Activated CD8-positive, alpha-beta memory T cell treated with anti-CD3 and anti-CD28 coated beads for 1 hour (primary cell): ENCODE results near the gene IL19.
"Not testable (repeated sequence)": the region's sequence is repeated elsewhere in the genome, so short reads cannot be mapped to it uniquely, and the experiment has no call there.

ENCODE experiments used
- DNase-seq, 2 donors: peaks; one replicate each; pipeline ENCODE4 v3.0.0-alpha.2; 2020; ENCODE audit warnings: low read depth in 1 of 2; ENCODE audit errors: extremely low read depth in 1 of 2

Gene IL19

GRCh38 chr1:206739411-206740076 is 31.0 kb upstream of the IL19 start:
- no peak for DNase-seq

GRCh38 chr1:206741142-206741701 is 29.4 kb upstream of the IL19 start:
- no peak for DNase-seq

GRCh38 chr1:206742719-206743383 is 27.7 kb upstream of the IL19 start:
- DNase-seq, result no peak

- DNase-seq, result no peak
Measured at GRCh38 chr1:206744683-206745082, 25.9 kb upstream of the IL19 start.

GRCh38 chr1:206745301-206745700 is 25.3 kb upstream of the IL19 start:
- DNase-seq, result no peak

GRCh38 chr1:206748348-206749030 is 22.1 kb upstream of the IL19 start:
- DNase-seq, result no peak

GRCh38 chr1:206751891-206752290 is 18.7 kb upstream of the IL19 start:
- no peak for DNase-seq

GRCh38 chr1:206752481-206752880 is 18.1 kb upstream of the IL19 start:
- DNase-seq, result no peak

GRCh38 chr1:206753141-206753540 is 17.4 kb upstream of the IL19 start:
- no peak for DNase-seq

- DNase-seq, result no peak
Measured at GRCh38 chr1:206754011-206754410, 16.6 kb upstream of the IL19 start.

- DNase-seq, result no peak
Measured at GRCh38 chr1:206757524-206758266, 12.9 kb upstream of the IL19 start.

GRCh38 chr1:206760590-206760989 is 10.0 kb upstream of the IL19 start:
- no peak for DNase-seq

- DNase-seq, result no peak
Measured at GRCh38 chr1:206761159-206761768, 9.3 kb upstream of the IL19 start.

- not testable (repeated sequence) for DNase-seq
Measured at GRCh38 chr1:206762741-206763364, 7.7 kb upstream of the IL19 start.

- not testable (repeated sequence) for DNase-seq
Measured at GRCh38 chr1:206765771-206766170, 4.8 kb upstream of the IL19 start.

GRCh38 chr1:206766251-206766856 is 4.2 kb upstream of the IL19 start:
- DNase-seq, result peak; percentile 37 to 53

- no peak for DNase-seq
Measured at GRCh38 chr1:206768472-206769303, 1.9 kb upstream of the IL19 start.

- DNase-seq, result no peak
Measured at GRCh38 chr1:206769304-206769731, 1.3 kb upstream of the IL19 start.

GRCh38 chr1:206771338-206771692 is 742 bp downstream of the IL19 start:
- DNase-seq, result no peak
